HPDE6-E6E7 (cell line): ENCODE measurements around the gene KCNMA1.

Experiments
- DNase-seq: peaks from one replicate; pipeline ENCODE4 v3.0.0; 2011; ENCODE audit warnings: missing footprints; ENCODE audit errors: extremely low spot score

KCNMA1 gene

DNA sequence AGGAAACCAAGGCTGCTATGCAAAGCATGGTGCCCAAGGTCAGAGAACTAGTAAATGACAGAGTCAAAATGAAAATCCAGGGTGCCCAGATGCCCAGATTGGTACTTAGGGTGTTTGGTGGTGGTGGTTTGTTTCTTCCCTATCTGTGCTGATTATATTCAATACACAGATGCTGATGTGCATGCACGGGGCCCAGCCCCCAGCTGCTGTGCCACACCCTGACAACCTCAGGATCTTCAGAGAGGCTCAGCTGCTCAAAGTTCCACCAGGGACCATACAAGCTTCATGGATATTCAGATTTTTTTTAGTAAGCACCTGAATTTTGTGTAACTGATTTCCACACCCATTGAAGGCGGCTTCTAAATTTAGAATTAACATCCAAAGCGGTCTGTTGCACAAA lies 75.6 kb downstream of the KCNMA1 start:
- DNase-seq, result no peak

GRCh38 chr10:77560471-77560870 lies 77.1 kb downstream of the KCNMA1 start:
- DNase-seq, result no peak

- no peak for DNase-seq
Measured at GRCh38 chr10:77560052-77560451, 77.6 kb downstream of the KCNMA1 start.

GRCh38 chr10:77556990-77557601 lies 80.5 kb downstream of the KCNMA1 start:
- DNase-seq, result no peak

DNA sequence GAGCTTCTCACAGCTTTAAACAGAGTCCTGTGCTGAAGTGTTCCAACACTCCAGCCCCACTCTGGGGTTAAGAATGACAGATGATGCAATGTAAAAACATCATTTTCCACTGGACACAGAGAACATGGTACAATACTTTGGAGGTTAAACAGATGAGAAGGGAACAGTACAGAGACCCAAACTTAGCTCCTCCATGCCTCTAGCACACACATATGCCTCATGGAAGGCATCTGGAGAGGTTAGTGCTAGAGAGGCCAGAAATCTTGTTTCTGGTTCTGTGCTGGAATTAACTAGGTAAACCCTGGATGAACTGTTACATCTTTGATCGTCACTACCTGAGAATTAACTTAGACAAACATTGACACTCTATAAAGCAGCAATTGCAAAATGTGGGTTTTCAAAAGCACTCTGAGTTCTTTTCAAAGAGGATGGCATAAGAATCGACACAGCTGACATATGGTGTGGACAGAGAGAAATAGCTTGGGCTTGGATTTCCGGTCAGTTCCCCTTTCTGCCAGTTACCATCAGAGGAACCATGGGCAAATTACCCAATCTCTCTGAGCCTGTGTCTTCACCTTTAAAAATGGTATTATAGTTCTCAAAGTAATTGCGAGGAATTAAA lies 81.9 kb downstream of the KCNMA1 start:
- no peak for DNase-seq

DNA sequence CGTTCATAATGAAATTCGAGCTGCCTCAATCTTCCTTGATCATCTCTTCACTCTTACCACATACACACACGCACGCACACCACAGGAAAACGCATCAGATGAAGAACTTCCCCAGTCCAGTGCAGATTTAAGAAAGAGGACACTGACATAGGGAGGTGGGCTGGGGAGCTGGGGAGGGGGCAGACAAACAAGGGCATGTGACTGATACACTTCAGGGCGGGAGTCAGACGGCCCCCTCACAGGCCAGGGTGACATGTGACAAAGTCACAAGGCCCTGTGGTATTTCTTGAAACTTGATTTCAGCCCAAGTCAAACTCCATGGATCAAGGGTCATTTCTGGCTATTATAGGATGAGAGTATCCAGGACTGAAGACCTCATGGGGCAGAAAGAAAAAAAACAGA lies 82.6 kb downstream of the KCNMA1 start:
- no peak for DNase-seq

- DNase-seq, result no peak
Measured at GRCh38 chr10:77553966-77554365, 83.6 kb downstream of the KCNMA1 start.

DNA sequence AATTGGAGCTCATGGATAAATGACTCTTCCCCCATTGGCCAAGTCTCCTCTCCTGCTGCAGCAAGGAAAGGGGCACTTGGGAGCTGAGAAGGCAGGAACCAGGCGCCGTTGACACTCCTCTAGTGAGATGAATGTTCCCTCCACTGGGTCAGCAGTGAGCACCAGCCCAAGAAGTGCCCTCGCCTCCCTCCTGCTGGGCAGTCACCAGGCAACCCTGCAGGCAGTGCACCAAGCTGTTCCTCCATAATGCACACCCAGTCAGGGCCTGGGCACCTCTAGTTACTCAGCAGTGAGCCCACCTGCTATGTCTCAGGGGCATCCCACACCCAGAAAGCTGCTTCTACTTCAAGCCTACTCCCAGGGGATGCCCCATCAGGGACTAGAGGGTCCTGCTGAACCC lies 84.3 kb downstream of the KCNMA1 start:
- no peak for DNase-seq

DNA sequence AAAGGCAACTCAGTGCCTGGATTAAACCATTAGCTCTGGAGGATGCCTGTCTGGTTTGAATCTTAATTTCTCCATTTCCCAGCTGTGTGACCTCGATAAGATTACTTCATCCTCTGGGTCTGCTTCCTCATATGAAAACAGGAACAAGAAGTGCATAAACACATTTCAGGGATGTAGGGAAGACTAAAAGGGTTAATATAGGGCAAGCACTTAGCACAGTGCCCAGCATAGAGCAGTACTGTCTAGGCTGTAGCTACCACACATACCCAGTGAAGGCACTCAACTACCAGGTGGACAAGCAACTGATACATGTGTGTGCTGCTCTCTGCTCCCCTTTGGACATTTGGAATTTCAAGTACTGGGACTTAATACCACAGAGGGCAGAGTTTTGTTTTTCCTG lies 85.4 kb downstream of the KCNMA1 start:
- DNase-seq, result no peak

DNA sequence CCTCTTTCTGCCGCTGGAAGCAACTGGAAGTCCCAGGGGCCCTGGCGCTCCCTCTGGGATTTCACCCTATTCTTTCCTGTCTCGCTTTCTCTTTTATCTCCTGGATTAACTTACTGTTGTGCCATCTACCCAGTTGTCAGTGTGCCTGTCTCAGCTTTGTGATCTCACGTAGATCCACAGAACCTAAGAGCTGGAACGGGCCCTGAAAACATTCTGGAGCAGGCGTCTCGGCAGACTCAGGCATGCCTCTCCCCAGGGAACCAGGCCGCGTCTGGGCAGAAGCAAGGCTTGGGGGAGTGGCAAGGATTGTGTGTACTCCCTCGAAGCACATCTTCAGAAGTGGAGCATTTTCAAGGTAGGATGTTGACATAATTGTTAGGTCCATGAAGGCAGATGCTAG lies 87.2 kb downstream of the KCNMA1 start:
- DNase-seq, result no peak

GRCh38 chr10:77548671-77549070 lies 88.9 kb downstream of the KCNMA1 start:
- no peak for DNase-seq

DNA sequence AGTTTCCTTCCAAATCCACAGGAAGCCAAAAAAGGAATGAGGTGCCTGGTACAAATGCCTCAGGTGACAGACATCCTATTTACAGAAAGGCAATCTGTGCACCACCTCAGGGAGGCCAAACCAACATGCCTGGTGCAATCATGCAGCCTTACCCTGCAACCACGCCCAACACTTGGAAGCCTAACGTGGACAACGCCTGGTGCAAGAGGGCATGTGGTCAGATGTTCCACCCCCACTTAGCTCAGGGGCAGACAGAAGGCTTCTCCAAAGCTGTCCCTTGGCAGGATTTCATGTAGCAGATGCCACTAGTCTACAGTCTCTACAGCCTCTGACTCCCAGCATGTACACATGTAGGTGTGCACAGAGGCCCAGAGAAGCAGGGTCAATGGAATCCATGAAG lies 89.5 kb downstream of the KCNMA1 start:
- no peak for DNase-seq

DNA sequence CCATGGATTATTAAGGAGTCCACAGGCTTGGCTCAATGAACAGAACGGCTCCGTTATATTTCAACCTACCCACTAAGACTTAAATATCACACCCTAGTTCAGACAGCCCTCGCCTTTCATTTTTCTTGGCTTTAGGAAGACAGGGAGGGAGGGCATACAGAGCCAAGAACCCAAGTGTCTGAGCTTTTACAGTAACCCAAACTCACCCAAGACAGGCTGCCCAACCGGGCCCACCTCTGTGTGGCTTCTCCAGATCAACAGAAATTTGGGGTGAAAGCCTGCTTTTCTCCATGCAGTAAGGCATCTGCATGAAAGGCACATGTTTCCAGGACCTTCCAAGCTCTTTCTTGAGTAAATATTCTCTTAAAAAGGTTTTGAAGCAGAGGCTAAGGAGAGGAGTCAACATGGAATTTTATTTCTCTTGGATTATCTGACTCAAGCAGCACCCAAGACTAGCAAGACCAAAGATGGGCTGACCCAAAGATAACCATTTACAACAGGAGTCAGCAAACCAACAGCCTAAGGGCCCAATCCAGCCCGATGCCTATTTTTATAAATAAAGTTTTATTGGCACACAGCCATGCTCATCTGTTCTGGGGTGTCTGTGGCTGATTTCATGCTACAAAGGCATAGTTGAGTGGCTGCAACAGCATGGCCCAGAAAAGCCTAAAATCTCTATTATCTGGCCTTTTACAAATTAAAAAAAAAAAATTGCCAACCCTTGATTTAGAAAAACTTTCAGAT lies 90.1 kb downstream of the KCNMA1 start:
- no peak for DNase-seq

- no peak for DNase-seq
Measured at GRCh38 chr10:77546042-77546441, 91.6 kb downstream of the KCNMA1 start.

DNA sequence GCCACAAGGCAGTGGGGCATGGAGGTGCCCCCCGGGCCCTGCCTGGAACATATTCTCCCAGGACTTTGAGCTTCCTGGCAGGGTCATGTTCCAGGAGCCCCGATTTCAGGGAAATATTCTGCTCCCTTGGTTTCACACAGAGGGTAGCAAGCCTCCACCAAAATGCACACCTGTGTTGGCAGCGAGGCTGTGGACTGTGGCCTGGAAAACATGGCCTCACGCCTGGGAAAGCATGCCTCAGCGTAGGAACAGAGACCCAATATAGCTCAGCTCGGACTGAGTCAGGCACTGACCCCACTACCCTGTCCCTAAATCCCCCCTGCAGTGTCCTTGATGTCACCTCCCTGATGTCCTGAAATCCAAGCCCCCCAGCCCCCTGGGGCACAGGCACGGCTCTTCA lies 92.0 kb downstream of the KCNMA1 start:
- no peak for DNase-seq

GRCh38 chr10:77544617-77545016 lies 93.0 kb downstream of the KCNMA1 start:
- no peak for DNase-seq

GRCh38 chr10:77542710-77543259 lies 94.8 kb downstream of the KCNMA1 start:
- no peak for DNase-seq

- DNase-seq, result no peak
Measured at GRCh38 chr10:77541944-77542343, 95.7 kb downstream of the KCNMA1 start.

DNA sequence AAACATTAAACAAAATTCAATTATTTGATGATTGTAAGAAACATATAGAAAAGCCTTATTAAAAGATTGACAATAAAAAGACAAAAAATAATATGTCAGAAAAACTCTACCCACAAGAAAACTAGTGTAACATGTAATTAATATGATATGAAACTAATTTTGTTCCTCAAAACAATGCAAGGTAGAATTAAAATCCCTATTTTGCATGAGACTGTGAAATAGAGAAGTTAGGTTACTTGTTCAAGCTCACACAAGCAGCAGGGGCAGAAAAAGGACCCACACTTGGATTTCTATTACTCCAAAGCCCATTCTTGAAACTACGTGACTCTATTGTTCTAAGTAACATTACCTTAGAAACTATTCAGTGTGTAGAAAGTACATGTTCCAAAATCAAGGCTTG lies 96.4 kb downstream of the KCNMA1 start:
- no peak for DNase-seq

- peak; percentile 26 for DNase-seq
Measured at GRCh38 chr10:77539147-77539935, 98.3 kb downstream of the KCNMA1 start.

DNA sequence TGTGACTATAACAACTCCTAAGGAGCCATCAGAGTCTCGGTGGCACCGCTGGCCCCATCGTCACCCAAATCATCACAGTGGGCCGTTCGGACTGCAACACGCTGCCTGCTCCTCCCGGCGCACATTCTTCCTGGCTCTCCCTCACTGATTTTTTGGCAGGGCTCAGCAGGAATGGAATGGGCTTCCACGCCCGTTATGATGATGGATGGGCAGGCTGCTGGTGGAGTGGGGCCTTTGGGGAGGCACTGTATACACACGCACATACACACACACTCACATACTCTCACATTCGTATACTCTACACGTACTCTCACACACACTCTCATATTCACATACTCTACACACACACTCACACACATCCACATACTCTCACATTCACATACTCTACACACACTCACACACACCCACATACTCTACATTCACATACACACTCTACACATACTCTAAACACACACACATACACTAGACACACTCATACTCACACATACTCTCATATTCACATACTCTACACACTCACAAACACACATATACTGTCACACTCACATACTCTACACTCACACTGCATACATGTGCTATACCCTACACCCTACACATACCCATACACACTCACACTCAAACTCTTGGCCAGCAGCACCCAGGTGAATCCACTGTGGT lies 99.8 kb downstream of the KCNMA1 start:
- no peak for DNase-seq

DNA sequence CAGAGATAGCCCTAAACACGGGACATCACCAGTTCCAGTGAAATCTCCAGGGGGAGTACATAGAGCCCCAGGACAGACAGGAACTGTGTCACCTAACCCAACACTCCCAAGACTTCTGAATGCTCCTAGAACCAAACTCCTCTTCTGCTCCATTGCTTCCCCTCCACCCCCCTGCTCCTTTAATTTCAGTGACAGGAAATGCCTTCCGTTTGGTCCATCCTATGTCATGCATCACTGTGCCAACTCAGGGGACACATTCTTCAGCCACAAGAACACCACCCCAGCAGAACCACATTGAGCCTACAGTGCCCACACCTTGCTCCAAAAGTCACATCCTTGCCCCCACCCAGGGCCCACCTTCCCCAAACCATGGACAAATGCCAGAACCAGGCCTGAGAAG lies 100.5 kb downstream of the KCNMA1 start:
- no peak for DNase-seq
